ENCODE data around the gene SOX6. TPM values are rescaled to one million over a fixed set of nuclear protein-coding genes. Genes with fewer than 3 reads are reported as not detected.

SOX6 gene
- total and polyA plus RNA-seq, 2 donors (not counting 1 experiment from before 2014, with no cell fraction given) = 3.0 to 5.1 TPM

DNA sequence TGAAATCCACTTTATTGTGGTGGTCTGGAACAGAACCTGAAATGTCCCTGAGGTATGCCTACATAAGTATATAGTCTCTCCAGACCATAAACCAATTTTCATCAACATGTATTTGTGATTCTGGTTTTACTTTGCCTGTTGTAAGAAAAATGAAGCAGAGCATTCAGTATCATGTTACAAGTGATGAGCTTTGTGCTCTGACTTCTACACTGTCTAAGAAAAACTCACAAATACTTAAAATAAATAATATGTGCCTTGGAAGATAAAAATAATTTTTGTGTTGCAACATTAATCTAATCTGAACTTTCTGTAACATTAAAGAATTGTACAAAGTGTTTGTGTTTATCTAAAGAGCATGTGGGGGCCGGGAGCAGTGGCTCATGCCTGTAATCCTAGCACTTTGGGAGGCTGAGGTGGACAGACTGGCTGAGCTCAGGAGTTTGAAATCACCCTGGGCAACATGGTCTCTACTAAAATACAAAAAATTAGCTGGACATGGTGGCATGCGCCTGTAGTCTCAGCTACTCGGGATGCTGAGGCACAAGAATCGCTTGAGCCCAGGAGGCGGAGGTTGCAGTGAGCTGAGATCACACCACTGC is 219.5 kb downstream of the SOX6 start:
- no peaks in the 10 kb centered on the region for H4K20me1 ChIP-seq (ENCODE audit: control insufficient read depth, extremely low read depth, insufficient read depth, low read length)
- TF ChIP-seq, protein P1, sequence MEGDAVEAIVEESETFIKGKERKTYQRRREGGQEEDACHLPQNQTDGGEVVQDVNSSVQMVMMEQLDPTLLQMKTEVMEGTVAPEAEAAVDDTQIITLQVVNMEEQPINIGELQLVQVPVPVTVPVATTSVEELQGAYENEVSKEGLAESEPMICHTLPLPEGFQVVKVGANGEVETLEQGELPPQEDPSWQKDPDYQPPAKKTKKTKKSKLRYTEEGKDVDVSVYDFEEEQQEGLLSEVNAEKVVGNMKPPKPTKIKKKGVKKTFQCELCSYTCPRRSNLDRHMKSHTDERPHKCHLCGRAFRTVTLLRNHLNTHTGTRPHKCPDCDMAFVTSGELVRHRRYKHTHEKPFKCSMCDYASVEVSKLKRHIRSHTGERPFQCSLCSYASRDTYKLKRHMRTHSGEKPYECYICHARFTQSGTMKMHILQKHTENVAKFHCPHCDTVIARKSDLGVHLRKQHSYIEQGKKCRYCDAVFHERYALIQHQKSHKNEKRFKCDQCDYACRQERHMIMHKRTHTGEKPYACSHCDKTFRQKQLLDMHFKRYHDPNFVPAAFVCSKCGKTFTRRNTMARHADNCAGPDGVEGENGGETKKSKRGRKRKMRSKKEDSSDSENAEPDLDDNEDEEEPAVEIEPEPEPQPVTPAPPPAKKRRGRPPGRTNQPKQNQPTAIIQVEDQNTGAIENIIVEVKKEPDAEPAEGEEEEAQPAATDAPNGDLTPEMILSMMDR (conservative IDR thresholded peaks at IDR 0.05 in 1 of 2, IDR thresholded peaks at IDR 0.05 in 1 of 2; ENCODE audit: low read depth in 1 of 2, low read length in 2 of 2) = no peak
- no peak for TF ChIP-seq EZH2 (IDR thresholded peaks at IDR 0.05; ENCODE audit: low read length, missing control alignments)
- H3K27ac ChIP-seq (ENCODE audit: insufficient read depth, low read length) = no peak overlapping the region
- no peaks in the 10 kb centered on the region for H3K79me2 ChIP-seq (ENCODE audit: control insufficient read depth, insufficient read depth, low read length)
- no peaks in the 10 kb centered on the region for H3K36me3 ChIP-seq (ENCODE audit: control insufficient read depth, insufficient read depth, low read length)
- no peaks in the 10 kb centered on the region for H3K27me3 ChIP-seq (ENCODE audit: control insufficient read depth, insufficient read depth, low read length)
- no peak overlapping the region for H3K4me2 ChIP-seq (ENCODE audit: extremely low read depth, insufficient read depth, low read length)
- H2AFZ ChIP-seq (ENCODE audit: low read length) = no peak overlapping the region
- no peaks in the 10 kb centered on the region for H3K4me1 ChIP-seq (ENCODE audit: control insufficient read depth, extremely low read depth, insufficient read depth, low read length)
- H3K4me3 ChIP-seq (replicated peaks in 1 of 4; ENCODE audit: control extremely low read depth in 1 of 4, insufficient read depth in 1 of 4, low read depth in 3 of 4, low read length in 4 of 4) = no peak overlapping the region
- H3K9me3 ChIP-seq (ENCODE audit: control insufficient read depth, insufficient read depth, low read depth, low read length) = no peaks in the 10 kb centered on the region
- peak in 1 of 2 donors; percentile 9 for DNase-seq (ENCODE audit: low read depth in 2 of 2)
- H3K9ac ChIP-seq (ENCODE audit: insufficient read depth, low read length) = no peak overlapping the region

DNA sequence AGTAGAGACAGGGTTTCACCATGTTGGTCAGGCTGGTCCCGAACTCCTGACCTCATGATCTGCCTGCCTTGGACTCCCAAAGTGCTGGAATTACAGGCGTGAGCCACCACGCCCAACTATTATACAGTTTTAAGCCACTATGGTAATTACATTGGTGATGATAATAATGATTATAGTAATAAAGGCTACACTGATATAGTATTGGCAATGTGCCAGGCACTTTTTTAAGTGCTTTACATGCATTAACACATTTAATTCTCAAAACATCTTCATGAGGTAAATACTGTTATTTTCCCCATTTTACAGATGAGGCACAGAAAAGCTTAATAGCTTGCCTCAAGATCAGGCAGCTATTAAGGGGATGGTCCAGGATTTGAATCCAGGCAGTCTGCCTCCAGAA is 222.5 kb downstream of the SOX6 start:
- no peak overlapping the region for H3K4me3 ChIP-seq (replicated peaks in 1 of 4; ENCODE audit: control extremely low read depth in 1 of 4, insufficient read depth in 1 of 4, low read depth in 3 of 4, low read length in 4 of 4)
- H3K36me3 ChIP-seq (ENCODE audit: control insufficient read depth, insufficient read depth, low read length) = no peaks in the 10 kb centered on the region
- no peak overlapping the region for H3K9ac ChIP-seq (ENCODE audit: insufficient read depth, low read length)
- no peak overlapping the region for H3K4me2 ChIP-seq (ENCODE audit: extremely low read depth, insufficient read depth, low read length)
- H3K4me1 ChIP-seq (ENCODE audit: control insufficient read depth, extremely low read depth, insufficient read depth, low read length) = no peaks in the 10 kb centered on the region
- H3K27ac ChIP-seq (ENCODE audit: insufficient read depth, low read length) = no peak overlapping the region
- no peaks in the 10 kb centered on the region for H3K27me3 ChIP-seq (ENCODE audit: control insufficient read depth, insufficient read depth, low read length)
- no peak for DNase-seq (ENCODE audit: low read depth in 2 of 2)
- H2AFZ ChIP-seq (ENCODE audit: low read length) = no peak overlapping the region
- no peaks in the 10 kb centered on the region for H3K79me2 ChIP-seq (ENCODE audit: control insufficient read depth, insufficient read depth, low read length)
- H4K20me1 ChIP-seq (ENCODE audit: control insufficient read depth, extremely low read depth, insufficient read depth, low read length) = no peaks in the 10 kb centered on the region
- TF ChIP-seq, protein P1 (conservative IDR thresholded peaks at IDR 0.05 in 1 of 2, IDR thresholded peaks at IDR 0.05 in 1 of 2; ENCODE audit: low read depth in 1 of 2, low read length in 2 of 2) = no peak
- no peak for TF ChIP-seq EZH2 (IDR thresholded peaks at IDR 0.05; ENCODE audit: low read length, missing control alignments)
- no peaks in the 10 kb centered on the region for H3K9me3 ChIP-seq (ENCODE audit: control insufficient read depth, insufficient read depth, low read depth, low read length)

DNA sequence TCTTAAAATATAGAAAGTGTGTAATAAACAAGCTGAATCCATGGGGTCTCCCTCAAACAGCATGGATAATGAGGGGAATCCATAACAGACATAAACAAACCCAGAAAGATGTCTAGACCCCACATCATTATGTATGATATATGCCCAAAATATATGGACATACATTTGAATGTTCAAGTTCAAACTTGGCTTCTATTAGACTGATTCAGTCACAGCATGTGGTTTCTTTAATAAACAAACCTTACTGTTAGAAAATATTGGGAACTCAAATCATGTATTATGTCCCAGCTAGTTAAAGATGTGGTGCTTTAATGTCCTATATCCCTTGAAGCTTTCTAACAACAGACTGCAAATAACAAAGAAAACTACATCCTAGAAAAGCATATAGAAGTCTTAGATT is 228.6 kb downstream of the SOX6 start:
- Histone ChIP-seq H3K27me3 (ENCODE audit: control insufficient read depth, insufficient read depth, low read length) (no peaks in the 10 kb centered on the region), H3K4me1 (ENCODE audit: control insufficient read depth, extremely low read depth, insufficient read depth, low read length) (no peaks in the 10 kb centered on the region), H3K36me3 (ENCODE audit: control insufficient read depth, insufficient read depth, low read length) (no peaks in the 10 kb centered on the region), H2AFZ (ENCODE audit: low read length) (no peak overlapping the region), H3K9me3 (ENCODE audit: control insufficient read depth, insufficient read depth, low read depth, low read length) (no peaks in the 10 kb centered on the region), H3K4me2 (ENCODE audit: extremely low read depth, insufficient read depth, low read length) (no peak overlapping the region), H3K79me2 (ENCODE audit: control insufficient read depth, insufficient read depth, low read length) (no peaks in the 10 kb centered on the region), H4K20me1 (ENCODE audit: control insufficient read depth, extremely low read depth, insufficient read depth, low read length) (no peaks in the 10 kb centered on the region), H3K27ac (ENCODE audit: insufficient read depth, low read length) (no peak overlapping the region), H3K4me3 (replicated peaks in 1 of 4; ENCODE audit: control extremely low read depth in 1 of 4, insufficient read depth in 1 of 4, low read depth in 3 of 4, low read length in 4 of 4) (no peak overlapping the region), H3K9ac (ENCODE audit: insufficient read depth, low read length) (no peak overlapping the region)
- peak in 1 of 2 donors; percentile 12 for DNase-seq (ENCODE audit: low read depth in 2 of 2)
- TF ChIP-seq EZH2 (IDR thresholded peaks at IDR 0.05; ENCODE audit: low read length, missing control alignments) = no peak
- TF ChIP-seq, protein P1 (conservative IDR thresholded peaks at IDR 0.05 in 1 of 2, IDR thresholded peaks at IDR 0.05 in 1 of 2; ENCODE audit: low read depth in 1 of 2, low read length in 2 of 2) = no peak

Data from fibroblast of lung (primary cell).